NT2/D1 (cell line): ENCODE measurements around the gene ELFN1.

Source experiments
- DNase-seq: peaks from one replicate; pipeline ENCODE4 v3.0.0-alpha.2; 2011; ENCODE audit warnings: low read depth, low spot score
- H3K27me3 ChIP-seq: 2 replicates; pipeline ENCODE4 v1.6.0; 2011; ENCODE audit warnings: mild to moderate bottlenecking; ENCODE audit not compliant: insufficient read length, insufficient read depth
- H3K36me3 ChIP-seq: 2 replicates; pipeline ENCODE4 v1.6.1; 2011; ENCODE audit warnings: mild to moderate bottlenecking, low read length, mixed read lengths; ENCODE audit not compliant: insufficient read depth, insufficient read length
- H3K4me1 ChIP-seq: 2 replicates; pipeline ENCODE4 v1.5.1; 2011; ENCODE audit not compliant: insufficient read depth, insufficient read length
- H3K4me3 ChIP-seq: 2 replicates; pipeline ENCODE4 v1.5.1; 2011; ENCODE audit warnings: low read depth; ENCODE audit not compliant: insufficient read length
- H3K9ac ChIP-seq: 2 replicates; pipeline ENCODE4 v1.6.0; 2011; ENCODE audit warnings: low read depth; ENCODE audit not compliant: insufficient read length
- H3K9me3 ChIP-seq: 2 replicates; pipeline ENCODE4 v1.5.1; 2011; ENCODE audit warnings: mild to moderate bottlenecking, low read length; ENCODE audit not compliant: insufficient read depth
- SUZ12 ChIP-seq: IDR thresholded peaks from 2 replicates; pipeline ENCODE4 v1.6.1; 2011; ENCODE audit not compliant: insufficient read length, insufficient read depth; ENCODE audit errors: extremely low read depth
- YY1 ChIP-seq: IDR thresholded peaks from 2 replicates; pipeline ENCODE4 v1.6.1; 2011; ENCODE audit not compliant: insufficient read length, insufficient read depth
- ZNF274 ChIP-seq: IDR thresholded peaks from 2 replicates; pipeline ENCODE4 v1.6.1; 2011; ENCODE audit warnings: mild to moderate bottlenecking, low read depth, low read length

ELFN1 gene

DNA sequence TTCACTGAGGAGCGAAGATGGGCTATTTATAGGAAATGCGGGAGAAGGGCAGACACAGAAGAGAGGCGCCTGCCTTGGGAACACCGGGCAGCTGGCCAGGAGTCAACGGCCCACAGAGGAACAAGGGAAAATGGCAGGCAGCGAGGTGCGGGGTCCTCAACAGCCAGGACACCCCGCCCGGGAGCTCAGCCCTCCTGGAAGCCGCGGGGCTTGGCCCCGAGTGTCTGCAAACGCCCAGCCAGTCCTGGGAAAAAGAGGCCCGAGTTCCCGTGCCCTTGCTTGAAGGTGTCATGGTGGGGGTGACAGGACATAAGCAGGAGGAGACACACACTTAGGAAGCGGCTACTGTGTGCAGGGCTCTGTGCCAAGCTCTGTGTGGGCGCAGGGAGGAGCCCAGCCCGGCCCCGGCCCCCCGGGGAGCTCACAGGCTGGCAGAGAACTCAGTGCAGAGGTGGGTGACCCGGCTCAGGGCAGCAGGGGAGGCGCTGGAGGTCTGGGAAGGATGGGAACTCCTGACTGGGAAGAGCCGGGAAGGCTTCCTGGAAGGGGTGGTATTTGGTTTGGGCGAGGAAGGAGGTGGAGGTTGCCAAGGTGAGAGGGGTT is 79.9 kb downstream of the ELFN1 start:
- no peak for TF ChIP-seq SUZ12
- peaks cover 19% of the 10 kb centered on the region for H3K36me3 ChIP-seq
- H3K9ac ChIP-seq: peak overlapping the region; percentile 21
- H3K27me3 ChIP-seq: peaks cover 20% of the 10 kb centered on the region
- DNase-seq: no peak
- H3K9me3 ChIP-seq: no peaks in the 10 kb centered on the region
- H3K4me1 ChIP-seq: peaks cover 15% of the 10 kb centered on the region
- H3K4me3 ChIP-seq: no peak overlapping the region

DNA sequence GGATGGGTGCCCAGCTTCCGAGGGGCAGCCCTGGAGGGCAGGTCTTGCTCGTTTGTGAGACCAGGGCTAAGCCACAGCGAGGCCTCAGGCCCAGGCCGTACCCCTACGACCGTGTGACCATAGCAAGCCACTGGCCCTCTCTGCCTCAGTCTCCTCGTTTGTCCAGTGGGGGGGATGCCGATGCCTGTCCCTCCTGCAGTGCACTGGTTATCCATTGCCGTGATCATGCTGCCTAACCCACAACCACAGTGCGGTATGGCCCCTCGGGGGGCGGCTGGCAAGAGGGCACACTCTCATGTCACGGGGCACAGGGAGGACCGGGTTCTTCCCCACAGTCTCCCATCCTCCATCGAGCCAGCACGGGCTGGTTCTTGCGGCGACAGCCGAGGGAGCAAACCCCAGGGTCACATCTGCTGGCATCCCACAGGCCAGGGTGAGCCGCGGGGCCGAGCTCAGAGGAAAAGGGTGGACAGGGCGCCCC is 80.5 kb downstream of the ELFN1 start:
- Histone ChIP-seq H3K27me3 (peaks cover 26% of the 10 kb centered on the region), H3K36me3 (peaks cover 13% of the 10 kb centered on the region), H3K9me3 (no peaks in the 10 kb centered on the region), H3K4me1 (peaks cover 17% of the 10 kb centered on the region), H3K9ac (peak overlapping the region; percentile 61), H3K4me3 (no peak overlapping the region)
- no peak for DNase-seq
- no peak for TF ChIP-seq YY1
- TF ChIP-seq ZNF274: no peak
- TF ChIP-seq SUZ12: no peak

GRCh38 chr7:1752111-1752510 is 82.0 kb downstream of the ELFN1 start:
- no peak overlapping the region for H3K9ac ChIP-seq
- H3K4me1 ChIP-seq: peaks cover 24% of the 10 kb centered on the region
- TF ChIP-seq SUZ12: no peak
- TF ChIP-seq YY1: no peak
- no peak for TF ChIP-seq ZNF274
- peaks cover 32% of the 10 kb centered on the region for H3K27me3 ChIP-seq
- DNase-seq: no peak
- H3K4me3 ChIP-seq: no peak overlapping the region
- peaks cover under 1% of the 10 kb centered on the region for H3K36me3 ChIP-seq
- H3K9me3 ChIP-seq: no peaks in the 10 kb centered on the region

- no peak overlapping the region for H3K4me3 ChIP-seq
- H3K27me3 ChIP-seq: peaks cover 37% of the 10 kb centered on the region
- no peak overlapping the region for H3K9ac ChIP-seq
- H3K4me1 ChIP-seq: peaks cover 24% of the 10 kb centered on the region
- DNase-seq: no peak
- TF ChIP-seq SUZ12 (no peak), ZNF274 (no peak), YY1 (no peak)
- no peaks in the 10 kb centered on the region for H3K9me3 ChIP-seq
- H3K36me3 ChIP-seq: no peaks in the 10 kb centered on the region
These were observed 82.9 kb downstream of the ELFN1 start for GRCh38 chr7:1752771-1753563.

GRCh38 chr7:1753564-1753867 is 83.4 kb downstream of the ELFN1 start:
- Histone ChIP-seq H3K36me3 (no peaks in the 10 kb centered on the region), H3K9ac (no peak overlapping the region), H3K27me3 (peaks cover 43% of the 10 kb centered on the region), H3K4me1 (peaks cover 24% of the 10 kb centered on the region), H3K4me3 (no peak overlapping the region), H3K9me3 (no peaks in the 10 kb centered on the region)
- DNase-seq: no peak
- TF ChIP-seq YY1 (no peak), ZNF274 (no peak), SUZ12 (no peak)

GRCh38 chr7:1754345-1754908 is 84.3 kb downstream of the ELFN1 start:
- TF ChIP-seq SUZ12 (no peak), ZNF274 (no peak), YY1 (no peak)
- Histone ChIP-seq H3K4me1 (peaks cover 27% of the 10 kb centered on the region), H3K9ac (no peak overlapping the region), H3K4me3 (no peak overlapping the region), H3K9me3 (no peaks in the 10 kb centered on the region), H3K27me3 (peaks cover 43% of the 10 kb centered on the region), H3K36me3 (no peaks in the 10 kb centered on the region)
- no peak for DNase-seq
